ENCODE measurements around the gene RAD51B.

The RAD51B gene

DNA sequence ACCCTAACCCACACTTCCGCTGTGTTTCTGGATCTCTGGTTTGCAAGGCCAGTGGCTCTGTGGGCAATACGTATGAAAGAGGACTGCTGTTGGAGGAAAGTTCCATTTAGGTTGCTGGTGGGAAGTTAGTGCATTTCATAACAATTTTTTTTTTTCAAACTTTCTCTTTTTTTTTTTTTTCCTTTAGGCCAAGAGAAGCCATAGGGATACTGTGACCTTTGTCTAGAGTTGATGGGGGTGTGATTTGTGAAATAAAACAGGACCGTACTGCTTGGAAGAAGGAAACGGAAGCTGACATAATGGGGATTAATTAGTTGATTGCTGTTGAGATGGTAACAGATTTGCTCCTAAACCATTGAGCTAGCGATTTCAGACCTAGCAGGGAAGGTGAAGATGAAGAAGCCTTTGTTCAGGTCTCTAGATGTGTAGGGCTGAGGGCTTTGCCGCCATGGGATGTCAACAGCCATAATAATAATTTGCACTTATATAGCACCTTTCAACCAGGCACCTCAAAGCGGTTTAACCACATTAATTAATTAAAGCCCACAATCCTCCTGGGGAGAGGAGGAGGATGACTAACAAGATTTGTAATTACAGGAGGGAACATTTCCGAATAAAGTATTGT, 658.0 kb downstream of the RAD51B start:
- no peak for DNase-seq

DNA sequence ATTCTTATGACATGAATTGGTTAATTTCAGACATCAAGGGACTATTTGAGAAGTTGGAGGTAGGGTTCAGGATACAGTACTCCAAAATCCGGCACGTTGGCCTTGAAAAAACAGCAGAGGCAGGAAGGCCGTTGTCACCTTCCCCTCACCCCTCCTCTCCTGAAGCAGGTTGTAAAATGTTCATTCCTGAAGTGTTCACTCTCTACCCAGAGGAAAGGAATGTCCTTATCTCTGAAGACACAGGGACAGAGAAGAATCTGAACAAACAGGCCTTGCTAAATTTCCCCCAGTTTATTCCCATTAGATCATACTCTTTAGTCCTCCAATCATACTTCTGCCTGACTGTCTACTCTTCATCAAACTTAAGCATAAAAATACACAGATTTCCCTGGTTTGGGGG, 659.7 kb downstream of the RAD51B start:
- no peak for DNase-seq

- no peak for DNase-seq
These were observed 662.4 kb downstream of the RAD51B start for GRCh38 chr14:68482018-68482417.

- no peak for DNase-seq
These were observed 663.3 kb downstream of the RAD51B start for GRCh38 chr14:68482772-68483395.

- DNase-seq: no peak
These were observed 666.6 kb downstream of the RAD51B start for GRCh38 chr14:68486033-68486732.

- DNase-seq: no peak
These were observed 667.2 kb downstream of the RAD51B start for GRCh38 chr14:68486809-68487208.

DNA sequence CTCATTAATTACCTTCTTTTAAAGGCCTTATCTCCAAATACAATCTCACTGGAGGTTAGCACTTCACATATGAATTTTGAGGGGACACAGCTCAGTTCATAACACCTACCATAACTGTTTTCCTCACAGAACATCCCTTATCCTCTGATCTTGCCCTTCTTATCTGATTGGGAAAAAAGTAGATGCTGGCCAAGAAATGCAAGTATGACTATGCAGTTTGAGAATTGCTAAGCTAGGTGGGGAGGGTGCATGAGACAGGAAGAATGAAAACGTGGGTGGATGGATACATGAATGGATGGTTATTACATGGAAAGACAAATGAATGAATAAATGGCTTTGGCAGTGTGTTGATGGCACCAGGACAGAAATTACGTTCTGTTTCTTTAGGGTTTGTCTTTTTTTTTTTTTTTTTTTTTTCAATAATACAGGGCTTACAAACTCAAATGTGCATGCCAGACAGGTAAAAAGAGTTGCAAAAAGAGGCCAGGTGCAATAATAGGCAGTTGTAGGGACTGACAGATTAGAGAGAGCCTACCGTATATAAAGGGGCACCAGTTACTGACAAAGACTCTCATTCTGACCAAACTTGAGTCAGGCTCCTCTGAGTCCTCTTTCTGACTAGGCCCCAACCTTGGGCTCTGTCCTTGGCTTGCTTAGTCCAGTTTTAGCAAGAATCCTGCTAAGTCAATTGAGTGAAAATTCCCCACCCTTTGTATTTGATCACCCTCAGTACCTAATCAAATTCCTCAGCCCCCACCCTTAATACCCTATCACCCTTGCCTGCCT, 668.4 kb downstream of the RAD51B start:
- no peak for DNase-seq

GRCh38 chr14:68491793-68492192, 672.2 kb downstream of the RAD51B start:
- no peak for DNase-seq

DNA sequence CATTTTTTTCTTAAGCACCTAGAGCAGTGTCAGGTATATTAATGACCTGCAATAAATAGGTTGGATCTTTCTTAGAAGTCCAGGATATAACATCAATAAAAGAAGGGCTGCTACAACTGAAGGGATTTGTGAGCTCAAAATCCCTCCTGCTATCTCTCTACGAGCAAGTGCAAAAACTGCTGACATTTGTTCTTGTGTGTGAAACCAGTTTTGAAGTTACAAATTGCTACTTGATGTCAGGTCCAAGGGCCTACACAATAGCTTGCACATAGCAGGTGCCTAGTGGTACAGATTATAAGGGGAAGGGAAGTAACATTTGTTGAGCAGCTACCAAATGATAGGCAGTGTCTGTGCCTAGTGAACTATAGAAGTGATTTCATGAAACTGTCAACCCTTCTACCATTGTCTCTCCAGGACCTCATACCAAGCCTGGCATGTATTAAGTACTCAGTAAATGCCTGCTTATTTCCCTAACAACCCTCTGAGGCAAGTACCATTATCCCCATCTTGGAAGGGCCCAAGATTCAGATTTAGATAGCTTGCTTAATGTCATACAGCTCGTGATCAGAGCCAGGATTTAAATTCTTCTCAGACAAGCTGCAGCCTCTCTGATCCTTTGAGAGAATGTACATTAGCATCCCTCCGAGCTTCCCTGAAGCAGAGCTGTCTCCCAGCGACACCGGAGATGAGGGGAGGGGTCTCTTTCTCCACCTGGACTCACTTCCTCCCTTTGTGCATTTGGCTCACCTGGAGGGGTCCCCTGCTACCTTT, 673.0 kb downstream of the RAD51B start:
- DNase-seq: no peak

DNA sequence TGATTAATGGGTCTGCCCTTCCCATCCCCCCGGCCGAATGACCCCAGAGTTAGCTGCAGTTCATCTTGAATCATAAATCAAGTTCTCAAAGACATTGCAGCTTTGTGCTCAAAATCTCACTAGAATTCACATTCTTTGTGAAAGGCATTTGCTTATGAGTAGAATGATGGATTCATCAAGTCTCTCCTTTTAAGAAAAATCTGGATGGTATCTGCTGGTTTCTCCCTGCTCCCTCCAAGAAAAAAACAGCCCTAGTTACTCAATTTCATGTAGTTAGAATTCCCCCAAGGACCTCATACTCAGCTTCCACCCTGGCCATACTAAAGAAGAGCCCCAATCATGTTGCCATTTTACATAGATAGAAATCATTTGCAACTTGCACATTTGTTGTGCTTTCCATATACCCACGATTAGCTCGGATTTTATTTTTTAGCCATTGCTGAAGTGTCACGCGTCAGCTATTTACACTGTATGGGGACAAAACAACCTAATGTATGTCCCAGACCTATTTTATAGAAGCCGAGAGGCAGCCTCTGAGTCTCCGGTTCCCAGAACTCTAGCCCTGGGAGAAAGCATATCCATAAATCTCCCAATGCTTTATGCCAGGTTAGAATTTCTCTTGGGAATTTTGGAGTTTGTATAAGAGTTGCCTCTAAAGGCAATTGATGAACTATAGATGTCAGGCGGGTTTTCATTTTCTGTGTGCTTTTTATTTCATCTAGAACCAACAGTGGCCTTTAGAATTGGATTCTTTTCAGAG, 673.8 kb downstream of the RAD51B start:
- DNase-seq: no peak

DNA sequence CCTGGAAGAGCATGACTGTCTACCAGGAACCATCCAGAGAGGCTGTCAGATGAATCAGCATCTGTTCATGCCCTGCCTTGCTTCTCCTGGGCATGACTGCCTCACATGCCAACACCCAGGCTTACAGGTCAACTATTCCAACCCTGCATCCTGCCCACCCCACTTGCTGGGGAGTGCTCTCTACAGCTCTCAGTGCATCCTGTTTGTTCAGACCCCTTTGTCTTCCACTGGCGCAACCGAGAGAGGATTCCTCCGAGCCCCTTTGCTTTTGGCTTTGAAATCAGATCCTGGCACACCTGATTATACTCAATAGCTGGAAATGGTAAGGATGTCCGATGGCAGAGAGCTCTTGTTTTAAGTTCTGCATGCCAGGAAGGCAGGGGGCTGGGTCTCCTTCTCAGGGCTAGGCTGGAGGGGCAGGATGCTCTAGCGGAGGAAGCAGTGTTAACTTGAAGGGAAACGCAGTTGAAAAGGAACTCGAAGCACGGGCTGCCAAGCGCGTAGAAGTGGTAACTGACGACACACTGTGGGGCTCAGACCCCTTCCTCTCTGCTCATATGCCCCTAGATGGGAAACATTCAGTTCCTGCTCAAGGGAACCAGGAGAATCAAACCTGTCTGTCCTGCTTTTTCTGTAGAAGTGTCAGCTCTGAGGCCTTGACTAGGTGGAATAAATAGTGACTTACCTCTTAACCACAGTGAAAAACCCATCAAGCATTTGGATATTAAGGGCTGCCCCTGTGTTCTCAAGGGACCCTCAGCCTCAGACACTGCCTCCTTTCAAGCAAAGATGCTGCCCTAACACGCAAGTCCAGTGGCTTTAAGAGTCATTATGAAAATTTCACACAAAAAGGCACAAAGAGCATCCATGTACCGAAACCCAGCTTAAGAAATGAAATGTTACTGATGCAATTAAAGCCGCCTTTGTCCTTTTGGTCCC, 675.8 kb downstream of the RAD51B start:
- DNase-seq: no peak

DNA sequence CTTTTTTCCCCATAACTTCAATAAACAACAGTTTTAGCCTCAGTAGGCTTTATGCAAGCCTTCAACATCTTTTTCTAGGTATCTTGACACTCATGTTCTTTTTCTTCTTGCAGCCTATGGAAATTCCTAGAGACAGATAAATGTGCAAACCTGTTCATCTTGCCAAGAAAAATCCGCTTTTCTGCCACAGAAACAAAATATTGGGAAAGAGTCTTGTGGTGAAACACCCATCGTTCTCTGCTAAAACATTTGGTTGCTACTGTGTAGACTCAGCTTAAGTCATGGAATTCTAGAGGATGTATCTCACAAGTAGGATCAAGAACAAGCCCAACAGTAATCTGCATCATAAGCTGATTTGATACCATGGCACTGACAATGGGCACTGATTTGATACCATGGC, 677.4 kb downstream of the RAD51B start:
- DNase-seq: no peak

DNA sequence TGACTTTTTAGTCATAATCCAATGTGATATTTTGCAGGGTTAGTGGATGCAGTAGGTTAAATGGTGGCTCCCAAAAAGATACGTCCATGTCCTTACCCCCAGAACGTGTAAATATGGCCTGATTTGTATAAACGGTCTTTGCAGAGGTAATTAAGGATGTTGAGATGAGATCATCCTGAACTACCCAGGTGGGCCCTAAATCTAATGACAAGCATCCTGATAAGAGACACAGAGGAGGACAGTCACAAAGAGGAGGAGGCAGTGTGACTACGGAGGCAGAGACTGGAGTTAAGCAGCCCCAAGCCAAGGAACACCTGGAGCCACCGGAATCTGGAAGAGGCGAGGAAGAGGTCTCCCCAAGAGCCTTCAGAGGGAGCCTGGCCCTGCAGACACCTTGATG, 679.9 kb downstream of the RAD51B start:
- DNase-seq: no peak

DNA sequence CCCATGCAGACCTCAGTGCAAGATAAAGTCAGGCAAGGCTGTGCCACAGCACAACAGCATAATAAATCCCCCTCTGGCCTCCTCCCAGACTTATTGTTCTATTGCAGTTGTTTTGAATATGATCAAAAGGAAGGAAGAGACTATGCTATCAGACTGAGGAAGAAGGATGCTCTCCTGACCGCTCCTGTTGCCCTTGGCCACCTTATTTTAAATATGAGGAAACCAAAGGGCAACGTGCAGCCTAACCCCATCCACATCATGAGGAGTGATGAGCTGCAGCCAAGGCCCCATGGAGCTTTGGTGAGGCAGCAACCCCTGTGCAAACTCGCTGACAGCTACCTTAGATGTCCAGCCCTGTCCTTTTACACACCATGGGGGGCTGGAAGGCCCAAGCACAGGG, 681.6 kb downstream of the RAD51B start:
- no peak for DNase-seq

DNA sequence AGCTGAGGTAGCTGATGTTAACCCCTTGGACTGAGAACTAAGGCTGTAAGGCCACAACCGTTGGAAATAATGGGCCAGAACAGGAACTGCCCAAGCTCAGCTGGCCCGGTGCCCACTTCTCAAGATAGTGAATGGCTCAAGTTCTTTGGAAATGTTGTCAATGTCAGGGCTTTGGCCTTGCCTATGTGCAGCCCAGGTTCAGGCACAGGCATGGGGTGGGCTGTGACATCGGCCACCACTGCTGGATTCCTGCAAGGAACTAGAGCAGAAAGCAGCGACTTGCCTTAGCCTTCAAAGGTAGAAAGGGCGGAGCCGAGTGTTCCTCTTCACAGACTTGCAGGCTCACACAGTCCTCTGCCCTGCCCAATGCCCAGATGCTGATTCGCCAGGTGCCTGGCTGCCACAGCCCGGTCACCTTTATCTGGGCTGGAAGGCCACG, 682.1 kb downstream of the RAD51B start:
- no peak for DNase-seq

- no peak for DNase-seq
These were observed 682.7 kb downstream of the RAD51B start for GRCh38 chr14:68502230-68502629.

DNA sequence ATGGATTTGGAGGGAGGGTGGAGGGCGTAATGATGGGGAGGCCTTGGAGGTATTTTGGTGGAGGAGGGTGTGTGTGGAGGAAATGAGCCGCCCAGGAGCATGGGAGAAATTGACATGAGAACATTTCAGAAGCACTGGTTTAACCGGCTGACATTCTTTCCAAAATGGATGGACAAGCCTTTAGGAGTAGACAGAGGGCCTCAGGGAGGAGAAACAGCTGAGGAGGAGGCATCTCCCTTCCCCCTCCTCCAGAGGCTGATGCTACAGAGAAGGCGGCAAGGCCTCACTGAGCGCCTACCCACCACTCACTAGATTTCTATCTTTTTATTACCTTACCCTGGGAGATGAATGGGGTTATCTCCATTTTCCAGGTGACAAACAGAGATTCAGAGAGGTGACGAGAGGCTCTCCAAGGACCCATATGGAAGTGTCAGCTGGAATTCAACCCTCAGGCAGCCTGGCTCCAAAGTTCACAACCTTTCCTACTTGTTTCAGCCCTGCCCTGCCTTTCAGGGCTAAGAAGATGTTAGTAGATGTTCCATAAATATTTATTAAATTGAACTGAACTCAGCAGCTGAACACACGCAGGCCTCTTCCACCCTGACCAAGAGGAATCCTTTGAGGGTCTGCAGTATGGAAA, 683.7 kb downstream of the RAD51B start:
- no peak for DNase-seq

GRCh38 chr14:68504861-68505260, 685.3 kb downstream of the RAD51B start:
- DNase-seq: no peak

DNA sequence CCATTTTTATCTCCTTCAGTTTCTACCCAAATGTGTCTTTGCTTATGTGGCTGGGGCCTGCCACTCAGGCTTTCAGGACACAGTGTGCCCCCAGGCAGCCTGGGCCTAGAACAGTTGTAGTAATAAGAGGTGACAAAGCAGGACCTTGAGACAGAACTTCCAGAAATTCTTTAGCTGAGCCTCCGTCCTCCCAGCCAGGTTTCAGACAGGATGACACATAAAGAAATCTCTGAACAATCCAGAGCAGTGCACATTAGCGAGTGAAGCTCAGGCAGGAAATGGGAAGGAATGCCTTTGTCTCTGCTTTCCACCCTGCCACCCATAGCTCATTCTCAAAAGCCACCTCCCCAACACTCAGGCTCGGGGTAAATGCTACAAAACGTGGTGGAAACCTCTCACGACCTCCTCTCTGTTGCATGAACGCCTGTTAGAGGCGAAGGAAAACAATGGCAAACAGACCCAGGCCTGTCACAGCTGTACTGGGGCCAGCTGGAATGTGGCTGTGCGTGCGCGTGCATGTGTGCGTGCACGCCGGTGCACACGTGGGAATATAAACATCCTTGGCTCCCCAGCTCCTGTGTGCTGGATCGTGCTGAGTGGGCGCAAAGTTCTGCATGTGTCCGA, 686.6 kb downstream of the RAD51B start:
- no peak for DNase-seq
